H1 (cell line): ENCODE results near the gene CEP104. TPM values are rescaled to one million over a fixed set of nuclear protein-coding genes. Genes with fewer than 3 reads are reported as not detected.

Experiments
- HDAC6 ChIP-seq: IDR thresholded peaks from one replicate; pipeline ENCODE4 v1.7.1; 2012; ENCODE audit warnings: low read depth, mild to moderate bottlenecking, inconsistent platforms, low read length, moderate library complexity
- JUND ChIP-seq: IDR thresholded peaks from 2 replicates; pipeline ENCODE4 v1.6.1; 2011; ENCODE audit warnings: mild to moderate bottlenecking, improper control_type of control experiment, low read length
- SP4 ChIP-seq: IDR thresholded peaks from 2 replicates; pipeline ENCODE4 v1.6.1; 2012; ENCODE audit warnings: low read length, inconsistent platforms
- YY1 ChIP-seq: IDR thresholded peaks from 2 replicates; pipeline ENCODE4 v1.6.1; 2011; ENCODE audit warnings: low read depth, mild to moderate bottlenecking, low read length
- polyA plus RNA-seq, 7 experiments: library from polyadenylated mRNA; depleted of rRNA in 3 of 7; stranded (reverse) in 5 of 7; unstranded in 2 of 7; fragments of >200 nt in 5 of 7; fragments of 200-250 nt in 2 of 7; gene quantifications; 1 replicate in 5 of 7; 2 replicates in 1 of 7; 4 replicates in 1 of 7; pipeline versions ENCODE4 v1.2.1 to v1.2.3, GENCODE V29; 2011 to 2013; ENCODE audit warnings: missing spikeins in 2 of 7, mixed read lengths in 2 of 7
- total RNA-seq: library from RNA; stranded (reverse); fragmentation: NEBNext Ultra II Directional; extraction: Animal tissue kit (Norgen Biotek cat#: 25700); gene quantifications from 2 replicates; pipeline ENCODE4 v1.2.1, GENCODE V29; 2021
- TF ChIP-seq, protein P1 (sequence below): fragments of 300-600 bp; sonication (generic); IDR thresholded peaks from 2 replicates; pipeline ENCODE4 v1.7.1; 2012; ENCODE audit warnings: low read length, moderate library complexity, mild to moderate bottlenecking, inconsistent platforms; ENCODE audit not compliant: insufficient replicate concordance

CEP104 gene
- total and polyA plus RNA-seq, 2 of the 8 experiments (the other 6 are each of a cell fraction or from before 2014, with no cell fraction given) = 8.0 to 43.9 TPM

DNA sequence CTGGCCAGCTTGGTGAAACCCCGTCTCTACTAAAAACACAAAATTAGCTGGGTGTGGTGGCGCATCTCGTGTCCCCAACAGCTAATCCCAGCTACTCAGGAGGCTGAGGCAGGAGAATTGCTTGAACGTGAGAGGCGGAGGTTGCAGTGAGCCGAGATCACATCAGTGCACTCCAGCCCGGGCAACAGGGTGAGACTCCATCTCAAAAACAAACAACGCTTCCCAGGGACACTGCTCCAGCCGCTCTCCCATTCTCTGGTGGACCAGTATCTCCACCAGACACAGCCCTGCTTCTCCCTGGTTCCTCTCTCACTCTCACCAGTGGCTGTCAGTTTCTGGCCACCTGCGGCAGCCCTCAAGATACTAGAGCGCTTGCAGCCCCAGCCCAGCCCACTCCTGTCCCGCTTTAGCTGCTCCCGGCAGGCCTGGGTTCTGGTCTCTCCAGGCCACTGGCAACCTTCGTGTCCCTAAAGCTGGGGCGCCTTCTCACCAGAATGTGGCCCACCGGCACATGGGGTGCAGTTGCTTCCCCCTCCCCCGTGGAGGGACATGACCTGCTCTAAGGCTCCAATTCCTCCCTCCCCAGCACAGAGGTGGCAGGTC, 39.8 kb downstream of the CEP104 start (continued):
- TF ChIP-seq HDAC6 (no peak), JUND (no peak), YY1 (no peak), SP4 (no peak)
- TF ChIP-seq, protein P1, sequence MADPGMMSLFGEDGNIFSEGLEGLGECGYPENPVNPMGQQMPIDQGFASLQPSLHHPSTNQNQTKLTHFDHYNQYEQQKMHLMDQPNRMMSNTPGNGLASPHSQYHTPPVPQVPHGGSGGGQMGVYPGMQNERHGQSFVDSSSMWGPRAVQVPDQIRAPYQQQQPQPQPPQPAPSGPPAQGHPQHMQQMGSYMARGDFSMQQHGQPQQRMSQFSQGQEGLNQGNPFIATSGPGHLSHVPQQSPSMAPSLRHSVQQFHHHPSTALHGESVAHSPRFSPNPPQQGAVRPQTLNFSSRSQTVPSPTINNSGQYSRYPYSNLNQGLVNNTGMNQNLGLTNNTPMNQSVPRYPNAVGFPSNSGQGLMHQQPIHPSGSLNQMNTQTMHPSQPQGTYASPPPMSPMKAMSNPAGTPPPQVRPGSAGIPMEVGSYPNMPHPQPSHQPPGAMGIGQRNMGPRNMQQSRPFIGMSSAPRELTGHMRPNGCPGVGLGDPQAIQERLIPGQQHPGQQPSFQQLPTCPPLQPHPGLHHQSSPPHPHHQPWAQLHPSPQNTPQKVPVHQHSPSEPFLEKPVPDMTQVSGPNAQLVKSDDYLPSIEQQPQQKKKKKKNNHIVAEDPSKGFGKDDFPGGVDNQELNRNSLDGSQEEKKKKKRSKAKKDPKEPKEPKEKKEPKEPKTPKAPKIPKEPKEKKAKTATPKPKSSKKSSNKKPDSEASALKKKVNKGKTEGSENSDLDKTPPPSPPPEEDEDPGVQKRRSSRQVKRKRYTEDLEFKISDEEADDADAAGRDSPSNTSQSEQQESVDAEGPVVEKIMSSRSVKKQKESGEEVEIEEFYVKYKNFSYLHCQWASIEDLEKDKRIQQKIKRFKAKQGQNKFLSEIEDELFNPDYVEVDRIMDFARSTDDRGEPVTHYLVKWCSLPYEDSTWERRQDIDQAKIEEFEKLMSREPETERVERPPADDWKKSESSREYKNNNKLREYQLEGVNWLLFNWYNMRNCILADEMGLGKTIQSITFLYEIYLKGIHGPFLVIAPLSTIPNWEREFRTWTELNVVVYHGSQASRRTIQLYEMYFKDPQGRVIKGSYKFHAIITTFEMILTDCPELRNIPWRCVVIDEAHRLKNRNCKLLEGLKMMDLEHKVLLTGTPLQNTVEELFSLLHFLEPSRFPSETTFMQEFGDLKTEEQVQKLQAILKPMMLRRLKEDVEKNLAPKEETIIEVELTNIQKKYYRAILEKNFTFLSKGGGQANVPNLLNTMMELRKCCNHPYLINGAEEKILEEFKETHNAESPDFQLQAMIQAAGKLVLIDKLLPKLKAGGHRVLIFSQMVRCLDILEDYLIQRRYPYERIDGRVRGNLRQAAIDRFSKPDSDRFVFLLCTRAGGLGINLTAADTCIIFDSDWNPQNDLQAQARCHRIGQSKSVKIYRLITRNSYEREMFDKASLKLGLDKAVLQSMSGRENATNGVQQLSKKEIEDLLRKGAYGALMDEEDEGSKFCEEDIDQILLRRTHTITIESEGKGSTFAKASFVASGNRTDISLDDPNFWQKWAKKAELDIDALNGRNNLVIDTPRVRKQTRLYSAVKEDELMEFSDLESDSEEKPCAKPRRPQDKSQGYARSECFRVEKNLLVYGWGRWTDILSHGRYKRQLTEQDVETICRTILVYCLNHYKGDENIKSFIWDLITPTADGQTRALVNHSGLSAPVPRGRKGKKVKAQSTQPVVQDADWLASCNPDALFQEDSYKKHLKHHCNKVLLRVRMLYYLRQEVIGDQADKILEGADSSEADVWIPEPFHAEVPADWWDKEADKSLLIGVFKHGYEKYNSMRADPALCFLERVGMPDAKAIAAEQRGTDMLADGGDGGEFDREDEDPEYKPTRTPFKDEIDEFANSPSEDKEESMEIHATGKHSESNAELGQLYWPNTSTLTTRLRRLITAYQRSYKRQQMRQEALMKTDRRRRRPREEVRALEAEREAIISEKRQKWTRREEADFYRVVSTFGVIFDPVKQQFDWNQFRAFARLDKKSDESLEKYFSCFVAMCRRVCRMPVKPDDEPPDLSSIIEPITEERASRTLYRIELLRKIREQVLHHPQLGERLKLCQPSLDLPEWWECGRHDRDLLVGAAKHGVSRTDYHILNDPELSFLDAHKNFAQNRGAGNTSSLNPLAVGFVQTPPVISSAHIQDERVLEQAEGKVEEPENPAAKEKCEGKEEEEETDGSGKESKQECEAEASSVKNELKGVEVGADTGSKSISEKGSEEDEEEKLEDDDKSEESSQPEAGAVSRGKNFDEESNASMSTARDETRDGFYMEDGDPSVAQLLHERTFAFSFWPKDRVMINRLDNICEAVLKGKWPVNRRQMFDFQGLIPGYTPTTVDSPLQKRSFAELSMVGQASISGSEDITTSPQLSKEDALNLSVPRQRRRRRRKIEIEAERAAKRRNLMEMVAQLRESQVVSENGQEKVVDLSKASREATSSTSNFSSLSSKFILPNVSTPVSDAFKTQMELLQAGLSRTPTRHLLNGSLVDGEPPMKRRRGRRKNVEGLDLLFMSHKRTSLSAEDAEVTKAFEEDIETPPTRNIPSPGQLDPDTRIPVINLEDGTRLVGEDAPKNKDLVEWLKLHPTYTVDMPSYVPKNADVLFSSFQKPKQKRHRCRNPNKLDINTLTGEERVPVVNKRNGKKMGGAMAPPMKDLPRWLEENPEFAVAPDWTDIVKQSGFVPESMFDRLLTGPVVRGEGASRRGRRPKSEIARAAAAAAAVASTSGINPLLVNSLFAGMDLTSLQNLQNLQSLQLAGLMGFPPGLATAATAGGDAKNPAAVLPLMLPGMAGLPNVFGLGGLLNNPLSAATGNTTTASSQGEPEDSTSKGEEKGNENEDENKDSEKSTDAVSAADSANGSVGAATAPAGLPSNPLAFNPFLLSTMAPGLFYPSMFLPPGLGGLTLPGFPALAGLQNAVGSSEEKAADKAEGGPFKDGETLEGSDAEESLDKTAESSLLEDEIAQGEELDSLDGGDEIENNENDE = no peak
